ENCODE results near the gene STX8. TPM values are rescaled to one million over a fixed set of nuclear protein-coding genes. Genes with fewer than 3 reads are reported as not detected.

Gene STX8
- total RNA-seq, 2 donors from 2014 or later: 41.6 to 57.2 TPM

GRCh38 chr17:9499041-9499440, 76.6 kb downstream of the STX8 start:
- Histone ChIP-seq H3K4me1 (no peaks in the 10 kb centered on the region), H3K36me3 (no peaks in the 10 kb centered on the region), H3K9ac (ENCODE audit: low read depth in 2 of 2, low read length in 2 of 2) (no peak overlapping the region), H3K27ac (no peak overlapping the region), H3K9me3 (no peaks in the 10 kb centered on the region), H3K27me3 (no peaks in the 10 kb centered on the region), H3K4me3 (no peak overlapping the region)
- intact Hi-C loops (cut with DNase I): no loop called here
- TF ChIP-seq CTCF (IDR thresholded peaks at IDR 0.05): no peak
- DNase-seq: no peak

GRCh38 chr17:9498490-9498889, 77.1 kb downstream of the STX8 start:
- intact Hi-C loops (cut with DNase I): no loop called here
- TF ChIP-seq CTCF (IDR thresholded peaks at IDR 0.05): no peak

GRCh38 chr17:9488556-9488955, 87.1 kb downstream of the STX8 start:
- DNase-seq: no peak
- Histone ChIP-seq H3K36me3 (no peaks in the 10 kb centered on the region), H3K27me3 (no peaks in the 10 kb centered on the region), H3K9me3 (no peaks in the 10 kb centered on the region), H3K4me3 (no peak overlapping the region), H3K27ac (no peak overlapping the region), H3K4me1 (no peaks in the 10 kb centered on the region), H3K9ac (ENCODE audit: low read depth in 2 of 2, low read length in 2 of 2) (no peak overlapping the region)
- intact Hi-C loops (cut with DNase I): no loop called here
- TF ChIP-seq CTCF (IDR thresholded peaks at IDR 0.05): no peak

More at GRCh38 chr17:9498490-9498889, 77.1 kb downstream of the STX8 start:
- Histone ChIP-seq H3K36me3 (no peaks in the 10 kb centered on the region), H3K27me3 (no peaks in the 10 kb centered on the region), H3K9me3 (no peaks in the 10 kb centered on the region), H3K4me1 (no peaks in the 10 kb centered on the region), H3K27ac (no peak overlapping the region), H3K9ac (ENCODE audit: low read depth in 2 of 2, low read length in 2 of 2) (no peak overlapping the region), H3K4me3 (no peak overlapping the region)
- DNase-seq: no peak

- Histone ChIP-seq H3K27ac (no peak overlapping the region), H3K36me3 (no peaks in the 10 kb centered on the region), H3K9me3 (no peaks in the 10 kb centered on the region), H3K9ac (ENCODE audit: low read depth in 2 of 2, low read length in 2 of 2) (no peak overlapping the region), H3K27me3 (no peaks in the 10 kb centered on the region), H3K4me3 (no peak overlapping the region), H3K4me1 (no peaks in the 10 kb centered on the region)
- no peak for TF ChIP-seq CTCF (IDR thresholded peaks at IDR 0.05)
- DNase-seq: no peak
- intact Hi-C loops (cut with DNase I): no loop called here
Measured at GRCh38 chr17:9487406-9487805, 88.2 kb downstream of the STX8 start.

GRCh38 chr17:9484789-9485188, 90.8 kb downstream of the STX8 start:
- no peak for DNase-seq
- no peaks in the 10 kb centered on the region for H3K36me3 ChIP-seq
- no peak overlapping the region for H3K9ac ChIP-seq (ENCODE audit: low read depth in 2 of 2, low read length in 2 of 2)
- intact Hi-C loops (cut with DNase I): no loop called here
- no peak overlapping the region for H3K27ac ChIP-seq
- TF ChIP-seq CTCF (IDR thresholded peaks at IDR 0.05): no peak
- H3K4me3 ChIP-seq: no peak overlapping the region
- no peaks in the 10 kb centered on the region for H3K27me3 ChIP-seq
- H3K9me3 ChIP-seq: no peaks in the 10 kb centered on the region
- H3K4me1 ChIP-seq: no peaks in the 10 kb centered on the region

GRCh38 chr17:9479964-9480363, 95.7 kb downstream of the STX8 start:
- TF ChIP-seq CTCF (IDR thresholded peaks at IDR 0.05): no peak
- intact Hi-C loops (cut with DNase I): no loop called here
- Histone ChIP-seq H3K27me3 (no peaks in the 10 kb centered on the region), H3K4me1 (no peaks in the 10 kb centered on the region), H3K4me3 (no peak overlapping the region), H3K9ac (ENCODE audit: low read depth in 2 of 2, low read length in 2 of 2) (no peak overlapping the region), H3K9me3 (no peaks in the 10 kb centered on the region), H3K27ac (no peak overlapping the region), H3K36me3 (no peaks in the 10 kb centered on the region)
- no peak for DNase-seq
